ENCODE data around the gene GRIA1. TPM values are rescaled to one million over a fixed set of nuclear protein-coding genes. Genes with fewer than 3 reads are reported as not detected.

The GRIA1 gene
- total RNA-seq, 1 experiment from 2014 or later, result 0.81 TPM

- DNase-seq (ENCODE audit: low spot score) (no peak), ATAC-seq (no peak)
- H3K27me3 Mint-ChIP-seq (ENCODE audit: low read depth), result no peaks in the 10 kb centered on the region
- no peaks in the 10 kb centered on the region for H3K36me3 Mint-ChIP-seq
- H3K4me3 Mint-ChIP-seq, result no peak overlapping the region
- peaks cover 9% of the 10 kb centered on the region for H3K4me1 Mint-ChIP-seq
- no peaks in the 10 kb centered on the region for H3K9me3 Mint-ChIP-seq
- no peak overlapping the region for H3K27ac Mint-ChIP-seq
- no peak for TF ChIP-seq ZBTB43 (CRISPR knock-in tag; IDR thresholded peaks at IDR 0.05)
- no peak for TF ChIP-seq TEAD1 (CRISPR knock-in tag; IDR thresholded peaks at IDR 0.05)
- TF ChIP-seq IRF2 (CRISPR knock-in tag; IDR thresholded peaks at IDR 0.05; ENCODE audit: borderline replicate concordance, low read depth), result no peak
- no peak for TF ChIP-seq ZNF532 (CRISPR knock-in tag; IDR thresholded peaks at IDR 0.05; ENCODE audit: borderline replicate concordance)
- no peak for TF ChIP-seq ZNF396 (CRISPR knock-in tag; IDR thresholded peaks at IDR 0.05; ENCODE audit: borderline replicate concordance)
- TF ChIP-seq FOXP4 (CRISPR knock-in tag; IDR thresholded peaks at IDR 0.05), result no peak
- no peak for TF ChIP-seq SOX15 (CRISPR knock-in tag; IDR thresholded peaks at IDR 0.05)
- TF ChIP-seq STAT6 (CRISPR knock-in tag; conservative IDR thresholded peaks at IDR 0.05; ENCODE audit: low read depth), result no peak
- no peak for TF ChIP-seq NFE2L1 (CRISPR knock-in tag; IDR thresholded peaks at IDR 0.05)
- no peak for TF ChIP-seq CDX4 (CRISPR knock-in tag; IDR thresholded peaks at IDR 0.05; ENCODE audit: borderline replicate concordance)
- TF ChIP-seq NR3C1 (CRISPR knock-in tag; conservative IDR thresholded peaks at IDR 0.05; ENCODE audit: low read depth), result no peak
- ChIA-PET CTCF (no interaction called here), POLR2A (no interaction called here)
Observed at GRCh38 chr5:153796527-153796926, 306.1 kb downstream of the GRIA1 start.

- no peaks in the 10 kb centered on the region for H3K9me3 Mint-ChIP-seq
- ChIA-PET POLR2A (no interaction called here), CTCF (no interaction called here)
- no peaks in the 10 kb centered on the region for H3K4me1 Mint-ChIP-seq
- H3K4me3 Mint-ChIP-seq, result no peak overlapping the region
- no peaks in the 10 kb centered on the region for H3K36me3 Mint-ChIP-seq
- ATAC-seq (no peak), DNase-seq (ENCODE audit: low spot score) (no peak)
- no peaks in the 10 kb centered on the region for H3K27me3 Mint-ChIP-seq (ENCODE audit: low read depth)
- no peak overlapping the region for H3K27ac Mint-ChIP-seq
- TF ChIP-seq STAT6 (CRISPR knock-in tag; conservative IDR thresholded peaks at IDR 0.05; ENCODE audit: low read depth) (no peak), TEAD4 (CRISPR knock-in tag; IDR thresholded peaks at IDR 0.05) (no peak), ESRRA (CRISPR knock-in tag; IDR thresholded peaks at IDR 0.05; ENCODE audit: borderline replicate concordance) (no peak), OVOL2 (CRISPR knock-in tag; IDR thresholded peaks at IDR 0.05; ENCODE audit: borderline replicate concordance) (no peak), ZNF232 (CRISPR knock-in tag; IDR thresholded peaks at IDR 0.05) (no peak), HMGXB4 (CRISPR knock-in tag; IDR thresholded peaks at IDR 0.05) (no peak), ATF2 (CRISPR knock-in tag; IDR thresholded peaks at IDR 0.05; ENCODE audit: borderline replicate concordance, low read depth) (no peak), ZNF138 (CRISPR knock-in tag; conservative IDR thresholded peaks at IDR 0.05) (no peak)
Observed at GRCh38 chr5:153797484-153797883, 307.0 kb downstream of the GRIA1 start.

All from WTC11 (cell line).